Ovary (tissue), 10 donors: ENCODE results near the gene OR2K2. TPM values are rescaled to one million over a fixed set of nuclear protein-coding genes. Genes with fewer than 3 reads are reported as not detected.

Source experiments
- DNase-seq, 5 donors: peaks; one replicate each; pipeline ENCODE4 v3.0.0-alpha.2; 2019 to 2020
- H3K27ac ChIP-seq, 2 donors: fragments of 200-600 bp; one replicate each; pipeline versions ENCODE4 v1.5.1 to v1.8.0; 2019 to 2022
- H3K27me3 ChIP-seq: fragments of 200-600 bp; one replicate; pipeline ENCODE4 v1.8.0; 2022
- H3K36me3 ChIP-seq: fragments of 200-600 bp; sonication (generic); one replicate; pipeline ENCODE4 v1.5.1; 2019
- H3K4me1 ChIP-seq: one replicate; pipeline ENCODE4 v1.8.1; 2013; ENCODE audit warnings: mild to moderate bottlenecking, moderate library complexity; ENCODE audit not compliant: insufficient read depth
- H3K4me3 ChIP-seq: fragments of 200-600 bp; sonication (generic); one replicate; pipeline ENCODE4 v1.5.1; 2017
- H3K9me3 ChIP-seq, 2 donors: fragments of 200-600 bp in 1 of 2; sonication (generic) in 1 of 2; one replicate each; pipeline versions ENCODE4 v1.5.1 to v1.8.1; 2013 to 2019; ENCODE audit warnings: mild to moderate bottlenecking in 1 of 2, moderate library complexity in 1 of 2
- EP300 ChIP-seq: sonication (generic); formaldehyde crosslinking; IDR thresholded peaks from one replicate; pipeline ENCODE4 v1.6.1; 2017; ENCODE audit warnings: antibody characterized with exemption
- POLR2A ChIP-seq: fragments of 450-650 bp; IDR thresholded peaks from one replicate; pipeline ENCODE4 v1.6.1; 2017; ENCODE audit warnings: antibody characterized with exemption, mild to moderate bottlenecking, moderate library complexity
- WGBS, 3 donors: extraction: QIAGEN DNeasy Blood & Tissue Kit in 1 of 3; methylation state at CpG; one replicate each; pipeline versions ENCODE4 v1.1.5 to v1.1.7; 2013 to 2017; 5-methylcytosine and 5-hydroxymethylcytosine counted together
- intact Hi-C, 4 donors: fragments of 100-400 bp; cut with DNase I; formaldehyde crosslinking; loops; one replicate each; pipeline versions ENCODE4 v1.11.0 to v1.15.1; 2022 to 2023
- long read RNA-seq, 3 donors: library from polyadenylated mRNA in 2 of 3; unstranded in 2 of 3; transcript quantifications; one replicate each; pipeline ENCODE4 v2.0.0 and lab custom pipeline, GENCODE V29; 2021 to 2026
- polyA plus RNA-seq, 2 donors: library from polyadenylated mRNA; stranded (reverse); fragments of 200-250 nt in 1 of 2; fragments of 350-450 nt in 1 of 2; fragmentation: Illumina TruSeq in 1 of 2; extraction: RNeasy Lipid Tissue Mini Kit (QIAGEN cat#74804) in 1 of 2; gene quantifications; one replicate each; pipeline ENCODE4 v1.2.3, GENCODE V29; 2013 to 2014
- total RNA-seq, 7 donors: library from RNA; depleted of rRNA in 2 of 7; stranded (reverse); fragments of >200 nt in 2 of 7; fragmentation: NEBNext Ultra II Directional in 3 of 7; extraction: Animal tissue kit (Norgen Biotek cat#: 25700) in 3 of 7; gene quantifications; one replicate each; pipeline versions ENCODE4 v1.1.0 to v1.2.4, GENCODE V29; 2016 to 2023
- TF ChIP-seq, protein P1 (sequence below), 3 donors: fragments of 450-650 bp in 2 of 3; fragments of 200-600 bp in 1 of 3; IDR thresholded peaks; one replicate each; pipeline versions ENCODE4 v1.5.1 to v1.8.0; 2016 to 2022; ENCODE audit warnings: antibody characterized with exemption in 3 of 3, mild to moderate bottlenecking in 1 of 3
- donor health status: DM: no; HTN: no; CAD: no; lungs with moderate emphysema.
- donor health status: DM: no; HTN: no; CAD: no.
- donor health status: Bipolar disorder and iron deficiency.
- donor health status: DM: yes; HTN: yes; CAD: no.
- donor health status: DM: no; HTN: no; CAD: no.
- donor health status: DM: yes; HTN: yes; CAD: no.

OR2K2 gene, protein sequence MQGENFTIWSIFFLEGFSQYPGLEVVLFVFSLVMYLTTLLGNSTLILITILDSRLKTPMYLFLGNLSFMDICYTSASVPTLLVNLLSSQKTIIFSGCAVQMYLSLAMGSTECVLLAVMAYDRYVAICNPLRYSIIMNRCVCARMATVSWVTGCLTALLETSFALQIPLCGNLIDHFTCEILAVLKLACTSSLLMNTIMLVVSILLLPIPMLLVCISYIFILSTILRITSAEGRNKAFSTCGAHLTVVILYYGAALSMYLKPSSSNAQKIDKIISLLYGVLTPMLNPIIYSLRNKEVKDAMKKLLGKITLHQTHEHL
- total RNA-seq (not detected), polyA plus RNA-seq (not detected)
- long read RNA-seq, donor 1 = 0 reads
- long read RNA-seq, donor 2 = 0 reads
- long read RNA-seq, donor 3 = 0 reads

DNA sequence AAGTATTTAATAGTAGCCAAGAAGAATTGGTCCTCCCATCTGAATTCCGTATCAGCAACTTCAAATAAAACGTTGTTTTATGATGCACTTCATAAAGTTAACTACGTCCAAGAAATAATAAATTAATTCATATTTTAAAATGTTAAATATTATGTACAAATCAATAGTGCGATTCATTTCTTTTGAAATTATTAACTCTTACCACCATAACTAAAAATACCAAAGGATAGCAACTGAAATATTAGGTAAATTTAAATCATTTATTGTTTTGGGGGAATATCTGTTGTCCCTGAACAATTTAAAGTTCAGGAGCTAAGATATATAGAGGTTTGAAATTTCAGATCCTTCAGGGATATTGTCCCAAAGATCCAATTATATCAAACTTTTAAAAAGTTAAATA, at the start of gene OR2K2:
TSS of gene OR2K2 (minus strand) at position 101 of the 400 bp plus-strand sequence. CDS start 1,791 bp downstream, outside the sequence.
- intact Hi-C loops = no loop called here
- Histone ChIP-seq H3K27ac (no peak within 1 kb of the TSS), H3K4me3 (no peak within 1 kb of the TSS), H3K4me1 (no peaks in the 10 kb centered on the region), H3K9me3 (no peaks in the 10 kb centered on the region), H3K36me3 (no peaks in the 10 kb centered on the region), H3K27me3 (no peaks in the 10 kb centered on the region)
- TF ChIP-seq POLR2A = no peak
- TF ChIP-seq, protein P1, sequence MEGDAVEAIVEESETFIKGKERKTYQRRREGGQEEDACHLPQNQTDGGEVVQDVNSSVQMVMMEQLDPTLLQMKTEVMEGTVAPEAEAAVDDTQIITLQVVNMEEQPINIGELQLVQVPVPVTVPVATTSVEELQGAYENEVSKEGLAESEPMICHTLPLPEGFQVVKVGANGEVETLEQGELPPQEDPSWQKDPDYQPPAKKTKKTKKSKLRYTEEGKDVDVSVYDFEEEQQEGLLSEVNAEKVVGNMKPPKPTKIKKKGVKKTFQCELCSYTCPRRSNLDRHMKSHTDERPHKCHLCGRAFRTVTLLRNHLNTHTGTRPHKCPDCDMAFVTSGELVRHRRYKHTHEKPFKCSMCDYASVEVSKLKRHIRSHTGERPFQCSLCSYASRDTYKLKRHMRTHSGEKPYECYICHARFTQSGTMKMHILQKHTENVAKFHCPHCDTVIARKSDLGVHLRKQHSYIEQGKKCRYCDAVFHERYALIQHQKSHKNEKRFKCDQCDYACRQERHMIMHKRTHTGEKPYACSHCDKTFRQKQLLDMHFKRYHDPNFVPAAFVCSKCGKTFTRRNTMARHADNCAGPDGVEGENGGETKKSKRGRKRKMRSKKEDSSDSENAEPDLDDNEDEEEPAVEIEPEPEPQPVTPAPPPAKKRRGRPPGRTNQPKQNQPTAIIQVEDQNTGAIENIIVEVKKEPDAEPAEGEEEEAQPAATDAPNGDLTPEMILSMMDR (IDR thresholded peaks at IDR 0.05) = no peak
- DNase-seq = no peak
- 79 to 83% (median 83%) methylated on average over 4 of the region's 4 CpGs for WGBS, 3 donors

DNA sequence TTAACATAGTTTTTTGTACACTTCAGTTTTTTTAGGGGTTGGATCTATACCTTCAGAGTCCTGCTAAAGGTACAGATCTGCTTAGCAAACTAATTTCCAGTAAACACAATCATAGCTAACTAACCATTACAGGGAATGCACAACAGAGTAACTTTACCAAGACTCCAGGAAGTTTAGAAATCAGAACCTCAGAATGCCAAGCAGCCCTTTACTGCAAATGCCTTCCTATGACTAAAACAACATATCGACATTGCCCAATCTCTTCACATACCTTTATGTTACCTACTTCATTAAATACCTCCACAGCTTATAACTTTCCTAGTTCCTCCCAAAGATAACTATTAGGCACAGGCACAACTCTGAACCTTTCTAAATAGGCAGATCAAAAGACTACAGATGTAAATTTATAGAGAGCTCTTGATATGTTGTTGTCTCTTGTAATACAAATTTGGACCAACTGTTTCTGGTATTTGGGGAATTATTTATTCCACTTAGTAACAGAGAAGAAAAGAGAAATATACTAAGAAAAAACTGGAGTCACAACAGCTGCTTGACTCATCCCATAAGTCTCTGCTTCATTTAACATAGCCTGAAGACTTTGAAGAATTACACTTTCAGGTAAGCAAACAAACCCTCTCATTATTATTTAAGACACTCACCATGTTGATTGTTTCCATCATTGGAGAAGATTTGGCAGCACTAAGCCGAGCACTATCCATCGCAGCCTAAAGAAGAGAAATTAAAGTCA, 46.0 kb upstream of the OR2K2 start:
- WGBS, 3 donors = 93 to 97% (median 93%) methylated on average over 3 of the region's 3 CpGs
- no peaks in the 10 kb centered on the region for H3K36me3 ChIP-seq
- intact Hi-C loops = no loop called here
- no peak for DNase-seq
- no peaks in the 10 kb centered on the region for H3K9me3 ChIP-seq
- no peak overlapping the region for H3K4me3 ChIP-seq
- H3K27me3 ChIP-seq = no peaks in the 10 kb centered on the region
- H3K27ac ChIP-seq = no peak overlapping the region
- TF ChIP-seq, protein P1 (IDR thresholded peaks at IDR 0.05) = no peak
- TF ChIP-seq POLR2A = no peak
- H3K4me1 ChIP-seq = no peaks in the 10 kb centered on the region

DNA sequence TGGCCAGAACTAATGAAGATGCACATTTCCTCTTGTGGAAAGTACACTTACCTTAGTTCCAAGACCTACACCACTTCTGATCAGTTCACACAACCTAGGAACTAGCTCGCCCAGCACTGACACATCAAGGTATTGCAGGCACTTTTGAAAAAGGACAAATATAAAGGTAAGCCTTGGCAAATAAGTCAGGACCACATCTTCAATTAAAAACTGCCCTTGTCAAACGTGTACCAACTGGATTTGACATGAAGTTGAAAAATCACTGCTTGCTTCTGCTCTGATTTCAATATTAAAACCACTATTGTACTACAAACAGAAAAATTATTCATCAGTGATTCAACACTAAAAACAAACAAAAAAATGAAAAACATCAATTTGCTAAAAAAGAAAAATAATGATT, 45.0 kb upstream of the OR2K2 start:
- Histone ChIP-seq H3K9me3 (no peaks in the 10 kb centered on the region), H3K27ac (no peak overlapping the region), H3K4me1 (no peaks in the 10 kb centered on the region), H3K4me3 (no peak overlapping the region), H3K36me3 (no peaks in the 10 kb centered on the region), H3K27me3 (no peaks in the 10 kb centered on the region)
- 75 to 82% (median 79%) methylated on average over 2 of the region's 2 CpGs for WGBS, 3 donors
- DNase-seq = no peak
- intact Hi-C loops = no loop called here
- TF ChIP-seq, protein P1 (IDR thresholded peaks at IDR 0.05) = no peak

DNA sequence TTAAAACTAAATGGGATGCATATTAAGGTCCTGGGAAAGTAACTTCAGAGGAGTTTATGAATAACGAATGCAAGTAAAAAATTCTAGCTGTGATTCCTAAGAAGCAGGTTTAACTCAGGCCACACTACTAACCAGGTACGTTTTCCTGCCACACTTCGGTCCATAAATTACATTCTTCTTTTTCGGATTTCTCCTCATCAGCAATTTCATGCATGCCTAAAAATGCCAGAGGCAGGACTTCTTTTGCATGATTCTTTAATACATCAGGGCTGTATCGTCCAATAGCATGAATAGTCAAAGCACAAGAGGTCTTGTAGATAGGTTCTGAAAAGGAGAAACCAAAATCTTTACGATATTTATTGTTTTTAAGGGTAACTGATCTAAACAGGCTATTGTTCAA, 42.3 kb upstream of the OR2K2 start:
- Histone ChIP-seq H3K9me3 (no peaks in the 10 kb centered on the region), H3K36me3 (no peaks in the 10 kb centered on the region), H3K27me3 (no peaks in the 10 kb centered on the region), H3K4me3 (no peak overlapping the region), H3K4me1 (no peaks in the 10 kb centered on the region), H3K27ac (no peak overlapping the region)
- TF ChIP-seq POLR2A = no peak
- no peak for TF ChIP-seq EP300
- TF ChIP-seq, protein P1 (IDR thresholded peaks at IDR 0.05) = no peak
- DNase-seq = no peak
- WGBS, 3 donors = 94 to 96% (median 94%) methylated on average over 6 of the region's 6 CpGs
- intact Hi-C loops = no loop called here
